NCI-H2227 (cell line): ENCODE data around the gene ADGRL3.

ENCODE experiments used
- DNase-seq: peaks from one replicate; lab custom pipeline; 2025; ENCODE audit not compliant: unreplicated experiment; lab: John Stamatoyannopoulos, UW

The ADGRL3 gene

GRCh38 chr4:61407642-61408618, 207.8 kb downstream of the ADGRL3 start:
- DNase-seq: no peak

DNA sequence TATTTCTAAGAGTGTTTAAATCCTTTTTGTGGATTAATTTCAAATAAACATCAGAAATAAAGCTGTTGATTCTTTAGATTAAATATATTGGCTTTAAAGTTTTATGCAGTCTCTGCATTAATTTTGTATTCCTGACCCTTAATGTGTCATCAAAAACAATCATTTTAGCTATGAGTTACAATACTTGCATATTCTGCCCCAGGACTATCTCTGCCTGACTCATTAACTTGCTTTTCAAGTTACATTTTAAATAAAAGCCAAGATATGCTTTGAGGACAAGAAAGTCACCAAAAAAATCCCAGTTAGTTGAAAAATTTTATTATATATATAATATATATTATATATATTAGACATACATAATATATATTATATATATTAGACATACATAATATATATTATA, 208.7 kb downstream of the ADGRL3 start:
- DNase-seq: no peak

DNA sequence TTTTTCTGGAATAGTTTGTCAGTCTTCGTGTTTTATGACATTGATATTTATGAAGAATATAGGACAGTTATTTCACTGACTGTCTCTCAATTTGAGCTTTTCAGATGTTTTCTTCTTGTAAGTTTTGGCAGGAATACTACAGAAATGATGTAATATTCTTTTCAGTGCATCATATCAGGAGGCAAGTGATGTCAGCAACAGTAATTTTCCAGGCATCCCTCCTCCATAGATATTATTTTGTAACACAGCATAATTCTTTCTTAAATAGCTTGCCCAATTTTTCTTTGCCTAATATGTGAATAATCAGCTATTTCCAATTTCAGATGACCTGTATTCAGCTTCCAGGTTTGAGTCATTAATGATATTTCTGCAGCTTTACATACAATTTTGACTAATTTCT, 211.1 kb downstream of the ADGRL3 start:
- DNase-seq: no peak

GRCh38 chr4:61425315-61425714, 225.2 kb downstream of the ADGRL3 start:
- DNase-seq: no peak

GRCh38 chr4:61426229-61426628, 226.1 kb downstream of the ADGRL3 start:
- DNase-seq: no peak

- DNase-seq: no peak
Measured at GRCh38 chr4:61427099-61427817, 227.1 kb downstream of the ADGRL3 start.

- no peak for DNase-seq
Measured at GRCh38 chr4:61427818-61428495, 227.8 kb downstream of the ADGRL3 start.

- no peak for DNase-seq
Measured at GRCh38 chr4:61428950-61429349, 228.8 kb downstream of the ADGRL3 start.

DNA sequence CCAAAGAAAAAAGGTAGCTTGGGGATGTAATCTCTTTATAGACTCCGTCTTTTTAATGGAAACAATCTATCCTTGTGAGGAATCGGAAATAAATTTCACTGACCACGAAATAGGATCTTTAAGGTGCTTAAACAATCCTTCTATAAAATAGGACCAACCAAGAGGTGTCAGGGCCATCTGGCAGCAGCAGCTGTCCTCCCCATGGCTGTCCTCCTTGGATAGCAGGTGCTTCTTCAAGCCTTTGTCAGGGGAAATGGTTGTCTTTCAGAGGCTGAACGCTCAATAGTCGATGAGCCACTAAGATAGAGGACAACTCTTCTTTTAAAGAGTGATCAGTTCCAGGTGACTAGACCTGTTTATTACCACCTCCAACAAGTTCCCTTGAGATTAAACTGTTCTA, 231.0 kb downstream of the ADGRL3 start:
- no peak for DNase-seq

GRCh38 chr4:61437923-61438322, 237.8 kb downstream of the ADGRL3 start:
- DNase-seq: no peak

- DNase-seq: no peak
Measured at GRCh38 chr4:61440321-61440720, 240.2 kb downstream of the ADGRL3 start.

DNA sequence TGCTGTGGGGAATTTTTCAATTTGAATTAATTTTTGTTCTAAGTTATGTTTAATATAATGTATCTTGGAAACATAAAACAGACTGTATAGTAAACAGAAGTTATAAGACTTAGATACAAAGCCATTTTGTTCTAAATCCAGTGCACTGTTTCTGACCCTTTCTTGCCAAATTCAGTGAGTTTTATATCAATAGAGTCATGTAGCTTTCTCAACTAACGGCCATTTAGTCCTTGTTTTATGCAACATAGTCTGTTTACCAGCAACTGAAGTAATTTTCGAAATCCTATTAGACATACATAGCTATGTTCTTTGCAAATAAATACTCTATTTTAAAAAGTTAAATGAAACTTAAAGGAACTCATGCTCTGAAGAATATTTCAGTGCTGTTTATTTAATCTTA, 242.8 kb downstream of the ADGRL3 start:
- no peak for DNase-seq

- no peak for DNase-seq
Measured at GRCh38 chr4:61443813-61444510, 243.8 kb downstream of the ADGRL3 start.

DNA sequence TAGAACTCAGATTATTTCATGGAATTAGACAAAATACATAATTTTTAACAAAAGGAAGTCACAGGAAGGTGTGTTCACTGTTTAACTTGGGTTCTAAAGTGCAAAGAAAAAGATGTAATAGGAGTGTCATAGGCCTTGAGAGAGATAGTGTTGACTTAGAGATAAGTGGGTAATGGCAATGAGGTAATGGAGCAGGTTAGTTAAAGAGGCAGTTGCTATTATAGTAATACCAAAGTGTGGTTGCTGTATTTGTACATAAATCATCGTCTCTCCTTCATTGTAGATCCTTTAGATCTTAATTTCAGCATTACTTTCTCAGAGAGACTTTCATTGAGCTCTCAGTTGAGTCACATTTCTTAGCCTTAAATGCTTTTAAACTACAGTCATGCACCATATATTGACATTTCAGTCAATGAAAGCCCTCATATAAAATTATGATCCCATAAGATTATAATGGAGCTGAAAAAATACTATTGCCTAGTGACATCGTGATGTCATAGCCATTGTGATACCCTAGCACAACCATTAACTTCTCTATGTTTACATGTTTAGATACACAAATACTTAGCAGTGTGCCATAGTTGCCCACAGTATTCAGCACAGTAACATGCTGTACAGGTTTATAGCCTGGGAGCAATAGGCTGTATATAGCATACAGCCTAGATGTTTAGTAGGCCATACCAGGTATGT, 245.4 kb downstream of the ADGRL3 start:
- DNase-seq: peak; percentile 1

- no peak for DNase-seq
Measured at GRCh38 chr4:61446941-61447340, 246.8 kb downstream of the ADGRL3 start.

DNA sequence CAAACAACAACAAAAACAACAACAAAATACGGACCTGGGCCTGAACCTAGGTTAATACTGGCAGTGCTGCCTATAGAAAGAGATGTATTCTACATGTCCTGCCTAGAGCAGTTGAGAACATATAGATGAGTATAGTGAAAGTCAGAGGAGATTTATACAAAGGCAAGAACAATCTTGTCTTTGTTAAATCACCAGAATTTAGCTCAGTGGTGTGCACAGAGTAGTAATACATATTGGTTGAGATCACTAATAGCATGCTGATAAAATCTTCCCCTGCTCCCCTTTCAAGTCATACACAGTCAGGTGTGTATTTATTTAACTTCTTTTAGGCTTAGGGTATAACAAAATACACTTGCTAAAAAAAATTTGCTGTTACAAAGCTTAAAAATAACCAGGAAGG, 247.8 kb downstream of the ADGRL3 start:
- no peak for DNase-seq

- DNase-seq: no peak
Measured at GRCh38 chr4:61451935-61452334, 251.8 kb downstream of the ADGRL3 start.

DNA sequence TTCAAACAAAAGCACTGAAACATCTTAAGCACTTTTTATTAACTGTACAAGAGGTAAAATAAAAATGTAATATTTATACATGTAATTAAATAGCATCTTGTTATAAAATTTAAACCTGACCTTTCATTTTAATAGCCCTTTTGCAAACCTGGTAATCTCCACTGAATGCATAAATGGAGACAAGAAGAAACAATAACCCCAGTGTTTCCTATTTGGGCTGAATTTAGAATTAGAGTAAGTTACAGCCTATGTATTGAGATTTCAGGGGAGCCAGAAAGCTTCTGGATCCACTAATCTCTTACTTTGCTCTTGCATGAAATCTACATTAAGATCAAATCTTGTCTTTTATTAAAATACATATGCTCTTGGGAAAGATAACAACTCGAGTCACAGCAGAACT, 261.8 kb downstream of the ADGRL3 start:
- no peak for DNase-seq

DNA sequence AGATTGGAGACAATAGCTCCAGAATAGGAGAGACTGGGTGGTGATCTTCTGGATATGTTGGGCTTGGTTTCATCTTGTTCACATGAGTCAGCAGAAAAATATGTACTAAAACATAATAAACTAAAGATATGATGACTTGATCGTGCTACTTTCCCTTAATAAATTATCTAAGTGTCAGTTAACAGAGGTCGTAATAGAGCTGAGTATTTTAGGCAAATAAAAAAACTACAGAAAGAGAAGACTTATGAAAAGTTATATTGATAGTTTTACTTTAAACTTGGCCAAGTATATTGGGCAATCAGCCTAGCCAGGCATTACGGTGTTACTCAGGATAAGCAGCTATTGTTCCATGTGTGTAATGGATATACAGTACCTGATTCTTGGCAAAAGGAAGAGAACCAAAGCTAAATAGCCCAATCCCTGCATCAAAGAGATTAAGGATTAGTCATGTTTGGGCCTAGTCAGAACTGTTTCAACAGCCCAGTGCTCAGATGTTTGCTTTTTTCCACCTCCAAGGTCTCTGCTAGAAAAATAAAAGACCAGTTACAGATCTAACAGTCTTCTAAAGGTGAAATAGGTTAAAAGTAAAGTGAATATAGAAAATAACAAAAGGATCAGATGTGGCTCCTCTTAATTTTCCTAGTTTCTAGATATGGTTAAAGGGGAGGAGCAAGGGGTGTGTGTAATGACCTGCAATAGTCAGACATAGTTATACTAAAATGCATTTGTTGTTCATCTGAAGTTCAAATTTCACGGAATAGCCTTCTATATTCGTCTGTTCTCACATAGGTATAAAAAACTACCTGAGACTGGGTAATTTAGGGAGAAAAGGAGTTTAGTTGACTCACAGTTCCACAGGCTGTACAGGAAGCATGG, 262.6 kb downstream of the ADGRL3 start:
- DNase-seq: no peak
